ENCODE results near the gene STK11IP.

The STK11IP gene

DNA sequence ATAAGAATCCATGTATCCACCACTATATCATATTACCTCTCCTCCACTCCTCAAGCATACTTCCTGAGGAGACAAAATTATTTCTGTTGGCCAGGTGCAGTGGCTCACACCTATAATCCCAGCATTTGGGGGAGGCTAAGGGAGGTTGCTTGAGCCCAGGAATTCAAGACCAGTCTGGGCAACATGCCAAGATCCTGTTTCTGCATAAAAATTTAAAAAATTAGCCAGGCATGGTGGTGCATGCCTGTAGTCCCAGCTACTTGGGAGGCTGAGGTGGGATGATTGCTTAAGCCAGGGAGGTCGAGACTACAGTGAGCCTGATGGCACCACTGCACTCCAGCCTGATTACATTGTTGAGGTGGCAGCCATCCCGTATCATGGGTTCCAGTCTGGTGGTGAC, 16.3 kb upstream of the STK11IP start:
- DNase-seq (ENCODE audit: low read depth in 2 of 2), result no peak

DNA sequence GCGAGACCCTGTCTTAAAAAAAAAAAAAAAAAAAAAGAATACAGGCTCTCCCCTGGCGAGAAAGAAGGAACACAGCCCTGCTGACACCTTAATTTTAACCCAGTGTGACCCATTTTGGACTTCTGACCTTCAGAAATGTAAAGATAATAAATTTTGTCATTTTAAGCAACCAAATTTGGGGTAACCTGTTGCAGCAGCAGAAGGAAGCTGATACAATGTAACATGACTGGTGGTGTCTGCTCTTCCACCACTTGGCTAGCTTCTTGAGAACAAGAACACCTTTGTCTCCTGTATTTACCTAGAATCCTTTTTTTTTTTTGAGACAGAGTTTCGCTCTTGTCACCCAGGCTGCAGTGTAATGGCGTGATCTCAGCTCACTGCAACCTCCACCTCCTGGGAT, 6.6 kb upstream of the STK11IP start:
- no peak for DNase-seq (ENCODE audit: low read depth in 2 of 2)

DNA sequence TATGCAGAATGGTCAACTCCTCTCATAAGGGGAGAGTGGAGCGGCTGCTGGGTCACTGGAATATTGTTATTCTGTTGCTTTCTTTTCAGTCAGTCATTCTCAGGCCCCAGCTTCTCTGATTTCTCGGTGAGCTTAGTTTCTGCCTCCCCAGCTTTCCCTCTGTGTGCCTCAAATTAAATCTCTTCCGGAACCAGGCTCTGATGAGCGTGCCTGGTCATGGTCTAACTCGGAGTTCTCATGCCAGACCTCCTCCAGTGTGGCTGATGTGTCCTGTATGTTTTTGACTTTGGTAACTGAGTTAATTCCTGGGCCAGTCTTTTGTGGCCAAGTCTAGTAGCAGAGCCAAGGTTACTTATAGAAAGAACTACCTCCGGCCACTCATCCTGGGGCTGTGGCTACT, 4.9 kb upstream of the STK11IP start:
- DNase-seq (ENCODE audit: low read depth in 2 of 2), result no peak

DNA sequence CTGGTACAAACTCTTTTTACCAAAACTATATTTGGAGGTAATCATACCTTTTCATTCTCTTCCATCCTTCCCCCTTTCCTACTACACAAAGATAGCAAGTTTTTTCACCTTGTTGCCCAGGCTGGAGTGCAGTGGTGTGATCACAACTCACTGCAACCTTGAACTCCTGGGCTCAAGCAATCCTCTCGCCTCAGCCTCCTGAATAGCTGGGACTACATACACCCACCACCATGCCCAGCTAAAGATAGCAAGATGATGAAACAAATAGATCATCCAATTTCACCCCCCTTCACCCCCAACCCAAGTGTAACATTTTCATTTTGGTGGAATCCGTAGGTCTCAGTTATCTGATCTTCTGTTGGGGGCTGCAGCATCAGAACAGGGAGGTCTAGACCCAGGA, 4.5 kb upstream of the STK11IP start:
- no peak for DNase-seq (ENCODE audit: low read depth in 2 of 2)

DNA sequence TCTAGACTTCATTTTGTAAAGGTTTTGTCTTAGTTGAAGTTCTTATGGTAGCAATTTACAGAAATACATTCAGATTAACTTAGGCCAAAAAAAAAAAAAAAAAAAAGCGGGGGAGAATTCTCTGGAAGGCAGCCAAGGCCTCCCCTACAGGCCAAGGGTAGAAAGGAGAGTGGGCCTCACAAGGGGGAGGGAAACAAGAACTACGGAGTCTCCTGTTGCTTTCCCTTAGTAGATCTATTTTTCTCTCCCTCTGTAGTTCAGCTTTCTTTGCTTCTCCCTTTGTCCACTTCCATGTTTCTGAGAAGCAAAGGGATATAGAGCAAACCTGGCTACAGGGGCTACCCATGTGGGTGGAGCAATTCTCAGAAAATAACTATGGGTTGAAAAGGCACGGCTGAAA, 2.4 kb upstream of the STK11IP start:
- DNase-seq (ENCODE audit: low read depth in 2 of 2), result no peak

DNA sequence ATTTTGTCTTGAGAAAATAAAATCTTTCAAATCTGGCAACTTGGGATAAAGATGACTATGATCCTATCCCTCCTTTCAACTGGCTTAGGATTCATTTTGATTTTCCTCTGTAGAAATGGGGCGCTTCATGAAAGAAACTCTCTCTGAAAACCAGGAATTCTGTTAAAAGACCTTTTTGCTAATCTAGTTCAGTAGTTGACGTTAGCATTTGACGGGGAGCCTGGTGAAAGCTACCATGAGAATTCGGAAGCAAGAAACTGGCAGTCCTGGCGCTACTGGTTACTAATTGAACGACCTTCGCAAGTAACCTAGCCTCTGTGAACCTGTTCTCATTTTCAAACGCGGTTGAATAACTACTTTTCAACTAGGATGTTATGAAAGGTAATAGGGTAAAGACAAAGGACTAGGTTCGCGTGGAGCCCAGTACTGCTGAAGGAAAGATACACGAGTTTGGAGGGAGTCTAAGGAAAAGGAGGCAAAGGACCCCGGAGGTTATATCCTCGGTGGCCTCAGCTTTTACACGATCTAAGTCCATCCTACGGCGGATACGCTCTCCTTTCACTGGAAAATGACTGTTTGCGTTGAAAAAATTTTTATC, 604 bp upstream of the STK11IP start:
- no peak for DNase-seq (ENCODE audit: low read depth in 2 of 2)

DNA sequence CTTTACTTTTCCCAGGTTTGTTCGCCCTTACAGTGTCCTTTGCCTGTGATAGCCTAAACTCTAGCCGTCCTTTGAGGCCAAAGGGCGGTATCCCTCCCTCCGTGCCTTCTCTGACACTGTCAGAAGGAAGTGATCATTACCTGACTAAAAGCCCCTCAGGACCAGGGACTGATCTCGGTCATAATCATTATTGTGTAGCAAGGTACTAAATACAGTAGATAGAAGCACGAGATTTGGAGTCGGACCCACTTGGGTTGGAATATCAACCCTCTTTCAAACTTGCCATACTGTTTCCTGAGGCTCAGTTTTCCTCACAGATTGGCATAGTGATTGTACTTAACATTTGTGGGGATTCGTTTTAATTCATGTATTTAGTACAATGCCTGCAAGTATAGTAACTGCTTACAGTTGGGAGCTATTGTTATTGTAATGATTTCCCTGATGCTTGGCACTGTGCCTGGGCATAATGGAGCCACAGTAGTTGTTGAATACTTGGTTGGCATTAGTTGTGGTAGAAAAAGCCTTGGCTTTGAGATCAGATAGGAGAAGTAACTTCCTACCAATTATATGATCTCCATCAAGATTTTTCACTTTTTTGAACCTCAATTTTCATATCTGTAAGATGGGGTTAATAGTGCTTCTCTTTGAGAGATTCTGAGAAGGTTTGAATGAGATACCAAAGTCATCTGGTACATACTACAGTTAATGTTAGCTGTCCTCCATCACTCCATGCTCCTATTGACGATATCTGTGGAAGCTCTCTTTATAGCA, 836 bp downstream of the STK11IP start:
- DNase-seq (ENCODE audit: low read depth in 2 of 2), result no peak

DNA sequence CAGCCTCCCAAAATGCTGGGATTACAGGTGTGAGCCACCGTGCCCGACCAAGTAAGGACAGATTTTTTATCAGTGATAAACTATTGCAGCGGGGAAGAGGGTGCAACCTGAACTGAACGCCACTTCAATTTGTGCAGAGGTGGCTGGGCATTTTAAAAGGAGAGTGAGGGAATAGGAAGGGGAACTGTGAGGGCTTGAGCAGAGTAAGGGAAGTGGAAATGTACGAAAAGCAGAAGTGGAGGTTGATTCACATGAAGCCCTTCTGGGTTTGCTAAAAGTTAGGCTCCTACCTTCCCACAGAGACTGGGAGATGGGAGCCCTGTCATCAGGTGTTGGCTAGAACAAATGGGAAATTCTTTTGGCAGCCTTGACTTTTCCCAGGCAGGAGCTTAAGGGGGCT, 6.1 kb downstream of the STK11IP start:
- DNase-seq (ENCODE audit: low read depth in 2 of 2), result no peak

DNA sequence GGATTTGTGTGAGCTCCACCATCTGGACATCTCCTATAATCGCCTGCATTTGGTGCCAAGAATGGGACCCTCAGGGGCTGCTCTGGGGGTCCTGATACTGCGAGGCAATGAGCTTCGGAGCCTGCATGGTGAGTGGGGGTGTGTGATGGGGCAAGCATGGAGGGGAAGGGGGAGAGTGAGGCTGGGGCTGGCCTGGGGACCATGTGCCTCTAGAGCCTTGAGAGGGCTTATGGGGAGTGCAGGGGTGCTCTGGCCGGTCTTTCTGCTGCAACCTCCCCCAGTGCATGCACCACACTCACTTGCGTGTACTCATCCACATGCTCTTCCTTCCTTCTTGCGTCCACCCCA, 7.9 kb downstream of the STK11IP start:
- DNase-seq (ENCODE audit: low read depth in 2 of 2), result no peak

DNA sequence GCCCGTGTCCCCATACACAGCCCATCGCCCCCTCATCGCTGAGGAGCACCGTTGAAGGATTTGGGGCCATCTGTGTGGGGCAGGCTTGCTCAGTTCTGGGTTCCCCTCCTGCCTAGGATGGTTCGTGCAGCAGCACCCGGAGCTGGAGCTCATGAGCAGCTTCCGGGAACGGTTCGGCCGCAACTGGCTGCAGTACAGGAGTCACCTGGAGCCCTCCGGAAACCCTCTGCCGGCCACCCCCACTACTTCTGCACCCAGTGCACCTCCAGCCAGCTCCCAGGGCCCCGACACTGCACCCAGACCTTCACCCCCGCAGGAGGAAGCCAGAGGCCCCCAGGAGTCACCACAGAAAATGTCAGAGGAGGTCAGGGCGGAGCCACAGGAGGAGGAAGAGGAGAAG, 10.3 kb downstream of the STK11IP start:
- DNase-seq (ENCODE audit: low read depth in 2 of 2), result no peak

DNA sequence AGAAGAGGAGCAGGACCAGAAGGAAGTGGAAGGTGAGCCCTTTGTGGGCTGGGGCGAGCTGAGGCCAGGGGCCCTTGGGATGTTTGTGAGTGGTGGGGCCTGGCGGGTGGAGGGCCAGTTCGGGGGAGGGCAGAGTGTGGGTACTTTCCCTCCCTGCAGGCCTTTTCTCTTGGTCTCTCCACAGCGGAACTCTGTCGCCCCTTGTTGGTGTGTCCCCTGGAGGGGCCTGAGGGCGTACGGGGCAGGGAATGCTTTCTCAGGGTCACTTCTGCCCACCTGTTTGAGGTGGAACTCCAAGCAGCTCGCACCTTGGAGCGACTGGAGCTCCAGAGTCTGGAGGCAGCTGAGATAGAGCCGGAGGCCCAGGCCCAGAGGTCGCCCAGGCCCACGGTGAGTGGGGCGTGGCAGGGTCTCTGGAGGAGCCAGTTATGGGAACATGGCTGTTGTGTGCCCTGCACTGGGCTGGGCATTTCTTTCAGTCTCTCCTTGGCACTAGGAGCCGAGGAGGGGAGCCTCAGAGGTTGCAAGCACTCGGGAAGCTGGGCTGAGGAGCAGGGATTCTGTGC, 10.8 kb downstream of the STK11IP start:
- DNase-seq (ENCODE audit: low read depth in 2 of 2), result no peak

DNA sequence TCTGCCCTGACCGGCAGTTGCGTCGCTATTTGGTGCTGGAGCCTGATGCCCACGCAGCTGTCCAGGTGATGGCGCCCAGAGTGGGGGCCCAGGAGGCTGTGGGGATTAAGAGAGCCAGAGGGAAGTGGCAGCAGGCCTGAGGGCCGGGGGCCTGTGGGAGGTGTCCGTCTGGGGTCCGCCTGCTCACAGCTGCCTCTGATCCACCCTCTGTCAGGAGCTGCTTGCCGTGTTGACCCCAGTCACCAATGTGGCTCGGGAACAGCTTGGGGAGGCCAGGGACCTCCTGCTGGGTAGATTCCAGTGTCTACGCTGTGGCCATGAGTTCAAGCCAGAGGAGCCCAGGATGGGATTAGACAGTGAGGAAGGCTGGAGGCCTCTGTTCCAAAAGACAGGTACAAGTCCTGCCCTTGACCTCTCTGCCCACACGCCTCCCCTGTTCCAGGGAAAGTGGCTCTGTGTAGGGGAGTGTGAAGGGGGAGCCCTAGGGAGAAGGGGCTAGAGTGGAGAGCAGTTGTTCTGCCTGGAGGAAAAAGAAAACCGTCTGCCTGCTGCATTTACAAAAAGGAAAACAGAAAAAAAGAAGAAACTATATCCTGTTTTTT, 11.6 kb downstream of the STK11IP start:
- no peak for DNase-seq (ENCODE audit: low read depth in 2 of 2)

DNA sequence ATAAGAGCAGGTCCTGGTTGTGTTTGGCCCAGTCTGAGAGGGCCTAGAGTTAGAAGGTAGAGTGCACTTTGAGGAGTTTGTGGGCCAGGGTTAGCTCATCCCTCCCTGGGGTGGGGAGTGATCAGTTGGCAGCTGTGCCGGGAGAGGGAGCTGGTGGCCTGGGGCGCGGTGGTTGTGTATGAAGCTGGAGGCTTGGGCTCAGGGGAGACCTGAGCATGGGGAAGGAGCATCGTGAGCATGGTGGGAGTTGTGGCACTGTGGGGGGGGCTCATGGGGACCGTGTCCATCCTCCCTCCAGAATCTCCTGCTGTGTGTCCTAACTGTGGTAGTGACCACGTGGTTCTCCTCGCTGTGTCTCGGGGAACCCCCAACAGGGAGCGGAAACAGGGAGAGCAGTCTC, 13.6 kb downstream of the STK11IP start:
- DNase-seq (ENCODE audit: low read depth in 2 of 2), result no peak

DNA sequence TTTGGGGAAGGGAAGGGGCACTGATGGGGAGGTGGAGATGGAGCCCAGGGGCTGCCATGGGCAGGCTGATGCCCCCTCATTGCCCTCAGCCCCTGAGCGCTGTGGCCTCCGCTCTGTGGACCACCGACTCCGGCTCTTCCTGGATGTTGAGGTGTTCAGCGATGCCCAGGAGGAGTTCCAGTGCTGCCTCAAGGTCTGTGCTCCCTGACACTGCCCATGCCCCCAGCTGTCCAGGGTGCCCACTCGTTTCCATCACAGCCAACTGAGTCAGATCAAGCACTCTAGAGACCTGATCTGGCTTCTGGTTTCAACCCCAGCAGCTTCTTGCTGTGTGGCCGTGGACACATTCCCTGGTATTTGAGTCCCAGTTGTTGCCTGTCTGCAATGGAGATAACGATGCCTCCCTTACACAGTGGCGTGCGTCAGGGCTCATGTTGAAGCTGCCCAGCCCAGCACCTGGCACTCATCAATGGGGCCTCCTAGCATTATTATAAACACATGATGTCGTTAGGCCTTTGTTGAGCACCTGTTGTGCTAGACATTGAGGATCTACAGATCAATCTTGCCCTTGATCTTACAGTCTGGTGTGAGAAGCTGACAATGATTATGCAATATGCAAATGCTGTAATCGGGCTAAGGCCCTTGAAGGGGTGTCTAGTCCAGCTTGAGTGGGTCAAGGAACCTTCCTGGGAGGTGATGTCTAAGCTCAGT, 14.4 kb downstream of the STK11IP start:
- no peak for DNase-seq (ENCODE audit: low read depth in 2 of 2)

DNA sequence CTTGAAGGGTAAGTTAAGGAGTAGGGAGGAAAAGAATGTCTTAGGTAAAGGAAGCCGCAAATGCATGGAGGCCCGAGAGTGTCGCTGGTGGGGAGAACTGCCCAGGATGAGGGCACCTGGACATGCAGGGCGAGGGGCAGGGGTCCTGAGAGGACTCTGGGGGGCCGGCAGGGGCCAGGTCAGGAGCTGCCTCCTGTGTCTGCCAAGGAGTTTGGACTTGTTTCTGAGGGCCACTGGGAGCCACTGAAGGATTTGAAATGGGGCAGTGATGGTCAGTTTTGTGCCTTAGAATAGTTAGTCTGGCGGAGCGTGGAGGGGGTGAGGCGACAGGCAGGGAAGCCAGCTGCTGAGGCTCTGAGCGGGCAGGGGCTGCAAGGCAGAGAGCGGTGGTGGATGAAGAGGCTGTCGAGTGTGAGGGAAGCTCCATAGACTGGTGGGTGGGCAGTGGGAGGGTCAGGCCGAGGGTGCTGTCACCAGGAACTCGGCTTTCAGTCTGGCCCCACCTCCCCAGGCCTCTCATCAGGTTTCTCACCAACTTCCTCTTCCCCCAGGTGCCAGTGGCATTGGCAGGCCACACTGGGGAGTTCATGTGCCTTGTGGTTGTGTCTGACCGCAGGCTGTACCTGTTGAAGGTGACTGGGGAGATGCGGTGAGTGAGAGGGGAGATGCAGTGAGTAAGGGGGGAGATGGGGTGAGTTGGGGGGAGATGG, 15.1 kb downstream of the STK11IP start:
- no peak for DNase-seq (ENCODE audit: low read depth in 2 of 2)

DNA sequence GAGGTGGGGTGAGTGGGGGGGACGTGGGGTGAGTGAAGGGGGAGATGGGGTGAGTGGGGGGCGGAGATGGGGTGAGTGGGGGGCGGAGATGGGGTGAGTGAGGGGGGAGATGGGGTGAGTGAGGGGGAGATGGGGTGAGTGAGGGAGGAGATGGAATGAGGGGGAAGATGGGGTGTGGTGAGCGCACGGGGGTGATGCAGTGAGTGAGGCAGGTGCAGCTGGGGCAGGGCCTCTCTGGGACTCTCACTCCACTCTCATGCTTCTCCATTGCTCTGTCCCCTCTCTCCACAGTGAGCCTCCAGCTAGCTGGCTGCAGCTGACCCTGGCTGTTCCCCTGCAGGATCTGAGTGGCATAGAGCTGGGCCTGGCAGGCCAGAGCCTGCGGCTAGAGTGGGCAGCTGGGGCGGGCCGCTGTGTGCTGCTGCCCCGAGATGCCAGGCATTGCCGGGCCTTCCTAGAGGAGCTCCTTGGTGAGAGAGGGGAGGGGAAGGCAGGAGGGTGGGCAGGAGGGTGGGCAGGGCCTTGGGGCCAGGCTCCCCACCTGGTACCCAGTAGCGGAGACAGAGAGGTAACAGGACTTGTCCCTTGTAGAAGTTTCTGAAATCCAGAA, 15.9 kb downstream of the STK11IP start:
- no peak for DNase-seq (ENCODE audit: low read depth in 2 of 2)

DNA sequence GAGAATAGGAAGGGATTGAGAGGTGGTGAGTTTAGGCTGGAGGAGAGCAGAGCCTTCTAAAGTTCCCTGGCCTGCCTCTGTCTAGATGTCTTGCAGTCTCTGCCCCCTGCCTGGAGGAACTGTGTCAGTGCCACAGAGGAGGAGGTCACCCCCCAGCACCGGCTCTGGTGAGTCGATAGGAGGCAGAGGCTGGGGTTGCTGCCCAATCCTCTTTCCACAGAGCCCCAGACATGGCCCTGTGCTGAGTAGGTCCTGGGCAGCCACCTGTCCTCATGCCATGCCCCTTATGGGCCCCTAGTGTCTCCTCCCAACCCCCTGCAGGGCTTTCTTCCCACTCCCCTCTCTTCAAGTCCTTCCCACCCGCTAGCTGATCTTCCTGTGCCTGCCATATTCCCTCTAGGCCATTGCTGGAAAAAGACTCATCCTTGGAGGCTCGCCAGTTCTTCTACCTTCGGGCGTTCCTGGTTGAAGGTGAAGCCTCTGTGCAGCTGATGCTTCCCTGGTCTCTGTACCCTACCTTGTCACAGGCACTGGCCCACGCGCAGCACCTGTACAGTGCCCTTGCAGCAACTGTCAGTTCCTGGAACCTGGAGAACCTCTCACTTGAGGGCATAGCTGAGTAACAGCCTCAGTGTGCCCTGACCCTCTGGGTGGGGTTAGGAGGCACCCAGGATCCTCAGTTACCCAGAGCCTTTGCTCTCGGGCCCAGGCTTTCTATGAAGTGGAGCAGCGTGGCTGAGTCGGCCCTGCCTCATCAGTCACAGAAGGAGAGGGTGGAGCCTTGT, 16.6 kb downstream of the STK11IP start:
- DNase-seq (ENCODE audit: low read depth in 2 of 2), result no peak

DNA sequence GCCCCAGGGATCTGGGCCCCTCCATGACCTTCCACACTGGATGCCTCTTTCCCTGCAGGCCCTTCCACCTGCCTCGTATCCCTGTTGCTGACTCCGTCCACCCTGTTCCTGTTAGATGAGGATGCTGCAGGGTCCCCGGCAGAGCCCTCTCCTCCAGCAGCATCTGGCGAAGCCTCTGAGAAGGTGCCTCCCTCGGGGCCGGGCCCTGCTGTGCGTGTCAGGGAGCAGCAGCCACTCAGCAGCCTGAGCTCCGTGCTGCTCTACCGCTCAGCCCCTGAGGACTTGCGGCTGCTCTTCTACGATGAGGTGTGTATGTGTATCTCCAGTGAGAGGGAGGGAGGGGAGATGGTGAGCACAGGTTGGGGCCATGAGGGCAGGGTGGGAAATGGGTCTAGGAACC, 17.4 kb downstream of the STK11IP start:
- no peak for DNase-seq (ENCODE audit: low read depth in 2 of 2)

DNA sequence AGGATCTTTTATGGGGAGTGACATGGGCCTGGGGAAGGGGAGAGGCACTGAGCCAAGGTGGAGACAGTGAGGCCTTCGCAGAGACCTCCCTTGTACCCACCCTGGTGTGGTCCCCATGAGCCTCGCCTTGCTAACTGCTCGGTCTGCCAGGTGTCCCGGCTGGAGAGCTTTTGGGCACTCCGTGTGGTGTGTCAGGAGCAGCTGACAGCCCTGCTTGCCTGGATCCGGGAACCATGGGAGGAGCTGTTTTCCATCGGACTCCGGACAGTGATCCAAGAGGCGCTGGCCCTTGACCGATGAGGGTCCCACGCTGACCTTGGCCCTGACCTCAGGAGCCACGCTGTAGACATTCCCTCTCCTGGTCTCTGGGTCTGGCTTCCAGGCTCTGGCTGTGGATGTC, 18.2 kb downstream of the STK11IP start:
- DNase-seq (ENCODE audit: low read depth in 2 of 2), result no peak

DNA sequence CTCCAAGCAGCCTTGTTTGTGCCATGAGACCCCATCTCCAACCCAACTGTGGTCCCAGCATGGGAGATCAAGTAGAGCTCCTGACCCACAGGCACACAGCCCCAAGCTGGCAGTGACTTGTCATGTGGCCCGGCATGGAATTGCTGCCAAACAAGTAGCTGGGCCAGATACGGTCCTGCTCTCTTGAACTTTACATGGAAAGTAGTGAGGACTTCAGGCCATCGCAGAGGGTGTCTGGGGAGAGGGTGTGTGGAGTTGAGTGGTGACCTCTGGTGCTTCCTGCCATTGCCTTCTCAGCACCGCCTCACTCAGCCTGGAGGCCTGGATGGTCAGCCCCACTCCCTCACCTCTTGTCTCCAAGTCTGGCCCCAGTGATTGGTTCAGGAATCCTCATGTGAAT, 18.9 kb downstream of the STK11IP start:
- no peak for DNase-seq (ENCODE audit: low read depth in 2 of 2)

DNA sequence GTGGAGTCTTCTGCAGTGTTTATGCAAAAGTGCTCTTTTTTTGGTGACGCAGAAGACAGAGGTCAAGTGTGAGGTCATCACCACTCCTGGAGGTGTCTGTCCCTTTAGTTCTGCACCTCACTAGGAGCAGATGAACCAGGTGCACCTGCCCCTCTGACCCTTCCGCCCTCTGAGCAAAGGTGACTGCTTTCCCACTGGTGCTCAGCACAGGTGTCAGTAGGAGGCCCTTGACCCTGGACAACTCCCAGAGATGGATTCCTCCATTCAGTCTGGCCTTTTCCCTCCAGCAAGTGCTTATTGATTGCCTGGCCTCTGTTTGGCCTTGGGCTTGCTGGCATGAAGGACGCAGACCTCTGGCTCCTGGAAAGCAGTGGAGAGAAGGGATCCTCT, 21.1 kb downstream of the STK11IP start:
- DNase-seq (ENCODE audit: low read depth in 2 of 2), result no peak

Data from stimulated activated CD8-positive, alpha-beta memory T cell treated with anti-CD3 and anti-CD28 coated beads, Interleukin-2, amount 100 ng/mL, for 1 hour (primary cell).